MM.1S (cell line): ENCODE results near the gene LAMC1.

ENCODE experiments used
- DNase-seq: peaks from one replicate; pipeline ENCODE4 v3.0.0-alpha.2; 2015
- H2AFZ ChIP-seq: fragments of 300-600 bp; sonication (generic); 2 replicates; pipeline ENCODE4 v1.6.0; 2016; ENCODE audit warnings: antibody characterized with exemption, low read length
- H3F3A ChIP-seq: fragments of 300-600 bp; sonication (generic); 2 replicates; pipeline ENCODE4 v1.6.1; 2016; ENCODE audit warnings: mild to moderate bottlenecking, antibody characterized with exemption, low read length, moderate library complexity, mixed read lengths; ENCODE audit not compliant: insufficient read depth
- H3K27ac ChIP-seq: fragments of 300-600 bp; sonication (generic); 2 replicates; pipeline ENCODE4 v1.5.1; 2016; ENCODE audit warnings: mild to moderate bottlenecking, low read length
- H3K27me3 ChIP-seq: fragments of 300-600 bp; sonication (generic); replicated peaks from 2 replicates; pipeline ENCODE4 v1.6.0; 2016; ENCODE audit warnings: low read length; ENCODE audit not compliant: insufficient read depth
- H3K36me3 ChIP-seq: fragments of 300-600 bp; sonication (generic); replicated peaks from 2 replicates; pipeline ENCODE4 v1.6.1; 2016; ENCODE audit warnings: mild to moderate bottlenecking, low read length, mixed read lengths; ENCODE audit not compliant: insufficient read depth
- H3K4me1 ChIP-seq: fragments of 300-600 bp; sonication (generic); 2 replicates; pipeline ENCODE4 v1.6.1; 2016; ENCODE audit warnings: low read length, mixed read lengths
- H3K4me2 ChIP-seq: fragments of 300-600 bp; sonication (generic); 2 replicates; pipeline ENCODE4 v1.6.0; 2016; ENCODE audit warnings: low read depth, low read length
- H3K4me3 ChIP-seq: fragments of 300-600 bp; sonication (generic); 2 replicates; pipeline ENCODE4 v1.5.1; 2016; ENCODE audit warnings: low read length, mixed read lengths
- H3K79me2 ChIP-seq: fragments of 300-600 bp; sonication (generic); 2 replicates; pipeline ENCODE4 v1.6.1; 2016; ENCODE audit warnings: mixed run types, low read length, mixed read lengths
- H3K9ac ChIP-seq: fragments of 300-600 bp; sonication (generic); 2 replicates; pipeline ENCODE4 v1.6.1; 2016; ENCODE audit warnings: low read length, mixed read lengths
- H3K9me2 ChIP-seq: fragments of 300-600 bp; sonication (generic); replicated peaks from 2 replicates; pipeline ENCODE4 v1.6.1; 2016; ENCODE audit warnings: mild to moderate bottlenecking, low read length, mixed read lengths; ENCODE audit not compliant: insufficient read depth
- H3K9me3 ChIP-seq: fragments of 300-600 bp; sonication (generic); replicated peaks from 2 replicates; pipeline ENCODE4 v1.6.1; 2016; ENCODE audit warnings: mild to moderate bottlenecking, low read length, mixed read lengths; ENCODE audit not compliant: insufficient read depth
- H4K20me1 ChIP-seq: fragments of 300-600 bp; sonication (generic); 2 replicates; pipeline ENCODE4 v1.6.1; 2016; ENCODE audit warnings: mild to moderate bottlenecking, low read length, moderate library complexity, mixed read lengths; ENCODE audit not compliant: insufficient read depth
- CTCF ChIP-seq: fragments of 300-600 bp; sonication (generic); IDR thresholded peaks from 2 replicates; pipeline ENCODE4 v1.5.1; 2016; ENCODE audit warnings: antibody characterized with exemption, low read length, mixed read lengths
- EZH2 ChIP-seq: fragments of 300-600 bp; sonication (generic); optimal IDR thresholded peaks from 2 replicates; pipeline ENCODE3; 2017; ENCODE audit warnings: low read depth, mild to moderate bottlenecking, antibody characterized with exemption, low read length, mixed read lengths
- EZH2phosphoT487 ChIP-seq: fragments of 300-600 bp; sonication (generic); IDR thresholded peaks from 2 replicates; pipeline ENCODE4 v1.6.1; 2018; ENCODE audit warnings: antibody characterized with exemption, low read length

Gene LAMC1

GRCh38 chr1:182995894-182996293, 27.3 kb upstream of the LAMC1 start:
- no peaks in the 10 kb centered on the region for H3K9me2 ChIP-seq
- H2AFZ ChIP-seq = no peak overlapping the region
- H3K9ac ChIP-seq = no peak overlapping the region
- TF ChIP-seq EZH2phosphoT487 (no peak), CTCF (no peak), EZH2 (no peak)
- no peaks in the 10 kb centered on the region for H3F3A ChIP-seq
- H3K36me3 ChIP-seq = no peaks in the 10 kb centered on the region
- H3K9me3 ChIP-seq = no peaks in the 10 kb centered on the region
- H3K27me3 ChIP-seq = no peaks in the 10 kb centered on the region
- H3K4me3 ChIP-seq = no peak overlapping the region
- H3K27ac ChIP-seq = no peak overlapping the region
- DNase-seq = no peak
- H3K79me2 ChIP-seq = no peaks in the 10 kb centered on the region
- no peak overlapping the region for H3K4me2 ChIP-seq
- no peaks in the 10 kb centered on the region for H4K20me1 ChIP-seq
- no peaks in the 10 kb centered on the region for H3K4me1 ChIP-seq

GRCh38 chr1:182996816-182997215, 26.4 kb upstream of the LAMC1 start:
- Histone ChIP-seq H3K4me2 (no peak overlapping the region), H3K9me3 (no peaks in the 10 kb centered on the region), H3K27me3 (no peaks in the 10 kb centered on the region), H3K36me3 (no peaks in the 10 kb centered on the region), H3K4me3 (no peak overlapping the region), H2AFZ (no peak overlapping the region), H3K9me2 (no peaks in the 10 kb centered on the region), H3F3A (no peaks in the 10 kb centered on the region), H4K20me1 (no peaks in the 10 kb centered on the region), H3K27ac (no peak overlapping the region), H3K79me2 (no peaks in the 10 kb centered on the region), H3K4me1 (no peaks in the 10 kb centered on the region), H3K9ac (no peak overlapping the region)
- DNase-seq = no peak
- no peak for TF ChIP-seq CTCF
- no peak for TF ChIP-seq EZH2phosphoT487
- no peak for TF ChIP-seq EZH2

- no peak for DNase-seq
- Histone ChIP-seq H4K20me1 (no peaks in the 10 kb centered on the region), H3K9me3 (no peaks in the 10 kb centered on the region), H3K27ac (no peak overlapping the region), H3K4me1 (no peaks in the 10 kb centered on the region), H3K36me3 (no peaks in the 10 kb centered on the region), H3K79me2 (no peaks in the 10 kb centered on the region), H3F3A (no peaks in the 10 kb centered on the region), H2AFZ (no peak overlapping the region), H3K9ac (no peak overlapping the region), H3K4me3 (no peak overlapping the region), H3K9me2 (no peaks in the 10 kb centered on the region), H3K4me2 (no peak overlapping the region), H3K27me3 (no peaks in the 10 kb centered on the region)
- no peak for TF ChIP-seq EZH2phosphoT487
- no peak for TF ChIP-seq CTCF
- no peak for TF ChIP-seq EZH2
Observed at GRCh38 chr1:182998482-182998881, 24.7 kb upstream of the LAMC1 start.
